Caco-2 (cell line): ENCODE results near the gene CHST14. TPM values are rescaled to one million over a fixed set of nuclear protein-coding genes. Genes with fewer than 3 reads are reported as not detected.

Experiments used
- BruUV-seq: library from RNA; stranded (reverse); fragments of 400-500 nt; replicated peaks from 2 replicates; lab custom pipeline; 2021; lab: Mats Ljungman, UMichigan
- CTCF ChIA-PET: fragments of 300-600 bp; sonication (Branson Sonifier 250); formaldehyde crosslinking; loops from one replicate; lab custom pipeline; 2022; ENCODE audit warnings: antibody characterized with exemption; lab: Charles Lee
- POLR2A ChIA-PET: fragments of 300-600 bp; sonication (Branson Sonifier 250); formaldehyde crosslinking; loops from one replicate; lab custom pipeline; 2022; ENCODE audit warnings: antibody characterized with exemption; lab: Charles Lee
- DNase-seq, 2 experiments: peaks; one replicate each; pipeline versions ENCODE4 v3.0.0 to v3.0.0-alpha.2; 2020 to 2022
- H3K27me3 ChIP-seq: replicated peaks from 2 replicates; pipeline ENCODE4 v1.6.0; 2011; ENCODE audit warnings: low read length; ENCODE audit not compliant: control insufficient read depth, insufficient read depth
- H3K36me3 ChIP-seq: 2 replicates; pipeline ENCODE4 v1.5.1; 2011; ENCODE audit warnings: low read length; ENCODE audit not compliant: control insufficient read depth, insufficient read depth
- H3K4me1 ChIP-seq: fragments of 250-450 bp; sonication (Bioruptor Pico); 2 replicates; pipeline ENCODE4 v1.5.1; 2020; ENCODE audit warnings: mild to moderate bottlenecking
- H3K4me3 ChIP-seq: 2 replicates; pipeline ENCODE4 v1.5.1; 2011; ENCODE audit warnings: low read depth, mild to moderate bottlenecking, control low read depth, low read length
- H3K9me3 ChIP-seq: fragments of 250-450 bp; sonication (Bioruptor Pico); 2 replicates; pipeline ENCODE4 v1.5.1; 2020; ENCODE audit warnings: mild to moderate bottlenecking, moderate library complexity
- H3K27ac Mint-ChIP-seq: one replicate; pipeline ENCODE4 v1.8.0; 2022; ENCODE audit warnings: mixed read lengths; ENCODE audit not compliant: unreplicated experiment
- H3K27me3 Mint-ChIP-seq: one replicate; pipeline ENCODE4 v1.8.0; 2022; ENCODE audit warnings: mixed read lengths; ENCODE audit not compliant: insufficient read depth, unreplicated experiment
- H3K36me3 Mint-ChIP-seq: one replicate; pipeline ENCODE4 v1.8.0; 2022; ENCODE audit warnings: mild to moderate bottlenecking, mixed read lengths; ENCODE audit not compliant: insufficient read depth, unreplicated experiment
- H3K4me1 Mint-ChIP-seq: one replicate; pipeline ENCODE4 v1.8.0; 2022; ENCODE audit warnings: low read depth, mixed read lengths; ENCODE audit not compliant: unreplicated experiment
- H3K4me3 Mint-ChIP-seq: one replicate; pipeline ENCODE4 v1.8.0; 2022; ENCODE audit warnings: mild to moderate bottlenecking, moderate library complexity, mixed read lengths; ENCODE audit not compliant: unreplicated experiment
- H3K9me3 Mint-ChIP-seq: one replicate; pipeline ENCODE4 v1.8.0; 2022; ENCODE audit warnings: mixed read lengths; ENCODE audit not compliant: unreplicated experiment
- CTCF ChIP-seq, 2 experiments: fragments of 200-600 bp in 1 of 2; IDR thresholded peaks; 1 replicate in 1 of 2; 2 replicates in 1 of 2; pipeline versions ENCODE4 v1.5.1 to v1.8.0; 2011 to 2022; ENCODE audit warnings: antibody characterized with exemption in 1 of 2, control low read depth in 1 of 2, inconsistent platforms in 1 of 2, low read depth in 1 of 2, low read length in 1 of 2, mild to moderate bottlenecking in 1 of 2, moderate library complexity in 1 of 2; ENCODE audit not compliant: insufficient read depth in 1 of 2, severe bottlenecking in 1 of 2, unreplicated experiment in 1 of 2
- intact Hi-C: fragments of 100-400 bp; cut with micrococcal nuclease; formaldehyde crosslinking; loops from one replicate; pipeline ENCODE4 v1.10.0; 2022; ENCODE audit not compliant: unreplicated experiment
- total RNA-seq: library from RNA; stranded (reverse); gene quantifications from 2 replicates; pipeline ENCODE4 v1.2.3, GENCODE V29; 2022

The CHST14 gene
- total RNA-seq, 1 experiment from 2014 or later: 19.6 TPM

- ChIA-PET POLR2A (no interaction called here), CTCF (interaction anchor here (0.7 to 1.1 kb wide), 2 partner anchors 29 to 36 kb away, joined by 3 read pairs; no protein-coding TSS in a partner anchor)
- DNase-seq: no peak
- TF ChIP-seq CTCF (IDR thresholded peaks at IDR 0.05; ENCODE audit: insufficient read depth in 1 of 2, low read depth in 1 of 2, low read length in 1 of 2, severe bottlenecking in 1 of 2, unreplicated experiment in 1 of 2): no peak
- intact Hi-C loops: no loop called here
- peaks cover 46% of the 10 kb centered on the region for H3K36me3 Mint-ChIP-seq
- no peak overlapping the region for H3K4me3 Mint-ChIP-seq
- no TSS peak for BruUV-seq
- Histone ChIP-seq H3K27me3 (no peaks in the 10 kb centered on the region), H3K36me3 (no peaks in the 10 kb centered on the region), H3K4me1 (peaks cover 10% of the 10 kb centered on the region), H3K9me3 (no peaks in the 10 kb centered on the region), H3K4me3 (no peak overlapping the region)
- H3K9me3 Mint-ChIP-seq: no peaks in the 10 kb centered on the region
- peaks cover 8% of the 10 kb centered on the region for H3K4me1 Mint-ChIP-seq
- no peaks in the 10 kb centered on the region for H3K27me3 Mint-ChIP-seq
- H3K27ac Mint-ChIP-seq: no peak overlapping the region
These were observed 1.9 kb upstream of the CHST14 start for GRCh38 chr15:40468898-40469331.

GRCh38 chr15:40469776-40470390 is 901 bp upstream of the CHST14 start:
- peaks cover 10% of the 10 kb centered on the region for H3K4me1 ChIP-seq
- TSS peak; percentile 69 for BruUV-seq
- H3K4me1 Mint-ChIP-seq: peaks cover 8% of the 10 kb centered on the region
- H3K27me3 Mint-ChIP-seq: no peaks in the 10 kb centered on the region
- POLR2A ChIA-PET: no interaction called here
- H3K4me3 Mint-ChIP-seq: peak overlapping the region; percentile 80
- CTCF ChIA-PET: interaction anchor here (0.6 to 1.8 kb wide), 4 partner anchors 30 to 812 kb away, joined by 3 to 8 read pairs (median 4); partner anchors contain the start of gene BAHD1
- peak overlapping the region; percentile 74 for H3K4me3 ChIP-seq
- H3K9me3 ChIP-seq: no peaks in the 10 kb centered on the region
- H3K36me3 Mint-ChIP-seq: peaks cover 36% of the 10 kb centered on the region
- TF ChIP-seq CTCF (IDR thresholded peaks at IDR 0.05; ENCODE audit: insufficient read depth in 1 of 2, low read depth in 1 of 2, low read length in 1 of 2, severe bottlenecking in 1 of 2, unreplicated experiment in 1 of 2): no peak
- no peaks in the 10 kb centered on the region for H3K9me3 Mint-ChIP-seq
- H3K36me3 ChIP-seq: no peaks in the 10 kb centered on the region
- no peaks in the 10 kb centered on the region for H3K27me3 ChIP-seq
- intact Hi-C loops: loop anchor here (1.0 kb wide), 1 partner anchor 30 kb away; the partner anchor contains the start of gene BAHD1
- H3K27ac Mint-ChIP-seq: peak overlapping the region; percentile 88
- no peak for DNase-seq

GRCh38 chr15:40471105-40471807 is 472 bp downstream of the CHST14 start:
- H3K4me3 ChIP-seq: peak overlapping the region; percentile 74
- Mint-ChIP-seq H3K4me1 (peaks cover 8% of the 10 kb centered on the region), H3K27ac (peak overlapping the region; percentile 67), H3K9me3 (no peaks in the 10 kb centered on the region), H3K27me3 (no peaks in the 10 kb centered on the region), H3K36me3 (peaks cover 23% of the 10 kb centered on the region), H3K4me3 (peak overlapping the region; percentile 80)
- ChIA-PET POLR2A (no interaction called here), CTCF (interaction anchor here (1.8 kb wide), 1 partner anchor 31 kb away, joined by 8 read pairs; the partner anchor contains the start of gene BAHD1)
- TF ChIP-seq CTCF (IDR thresholded peaks at IDR 0.05; ENCODE audit: insufficient read depth in 1 of 2, low read depth in 1 of 2, low read length in 1 of 2, severe bottlenecking in 1 of 2, unreplicated experiment in 1 of 2): no peak
- no peaks in the 10 kb centered on the region for H3K9me3 ChIP-seq
- no TSS peak for BruUV-seq
- intact Hi-C loops: loop anchor here (1.0 kb wide), 1 partner anchor 36 kb away; no protein-coding TSS in a partner anchor
- no peak for DNase-seq
- H3K36me3 ChIP-seq: no peaks in the 10 kb centered on the region
- peaks cover 10% of the 10 kb centered on the region for H3K4me1 ChIP-seq
- H3K27me3 ChIP-seq: no peaks in the 10 kb centered on the region
